NCI-H128 (cell line): ENCODE measurements around the gene WASF3.

Source experiments
- DNase-seq: peaks from one replicate; lab custom pipeline; 2025; ENCODE audit not compliant: unreplicated experiment; lab: John Stamatoyannopoulos, UW

The WASF3 gene

GRCh38 chr13:26589226-26589625 lies 31.7 kb downstream of the WASF3 start:
- no peak for DNase-seq

DNA sequence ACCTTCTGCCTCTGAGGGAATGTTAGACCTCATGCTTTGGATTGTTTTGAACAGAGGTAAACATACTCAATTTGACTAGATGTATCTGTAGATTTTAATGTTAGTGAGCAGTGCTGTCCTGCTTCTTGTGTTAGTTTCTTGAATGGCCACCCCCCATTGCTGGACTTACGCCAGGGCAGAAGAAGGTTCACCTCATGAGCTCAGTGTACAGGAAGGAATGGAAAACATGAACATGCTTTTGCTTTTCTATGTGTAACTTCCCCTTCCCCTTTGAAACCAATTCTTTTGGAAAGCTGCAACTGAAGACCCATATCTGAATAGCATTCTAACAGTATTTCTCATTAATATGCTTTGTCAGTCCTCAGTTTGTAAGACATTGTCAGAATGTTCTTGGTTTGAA lies 32.3 kb downstream of the WASF3 start:
- DNase-seq, result no peak

DNA sequence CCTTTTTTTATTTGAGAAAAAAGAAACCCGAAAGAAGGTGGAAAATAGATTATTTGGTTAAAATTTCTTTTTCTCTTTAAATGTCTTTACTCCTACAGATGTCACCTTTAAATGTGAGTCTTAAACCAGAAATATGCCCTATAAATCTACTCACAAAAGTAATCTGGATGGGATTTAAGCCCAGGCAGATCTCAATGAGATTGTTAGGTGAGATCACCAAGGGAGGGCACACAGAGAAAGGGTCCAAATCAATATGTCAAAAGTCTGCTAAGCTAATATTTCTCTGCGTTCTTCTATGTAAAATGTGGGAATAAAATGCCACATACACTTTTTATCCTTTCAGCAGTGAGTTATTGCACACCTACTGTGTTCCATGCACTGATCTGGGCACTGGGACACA lies 32.9 kb downstream of the WASF3 start:
- DNase-seq, result no peak

DNA sequence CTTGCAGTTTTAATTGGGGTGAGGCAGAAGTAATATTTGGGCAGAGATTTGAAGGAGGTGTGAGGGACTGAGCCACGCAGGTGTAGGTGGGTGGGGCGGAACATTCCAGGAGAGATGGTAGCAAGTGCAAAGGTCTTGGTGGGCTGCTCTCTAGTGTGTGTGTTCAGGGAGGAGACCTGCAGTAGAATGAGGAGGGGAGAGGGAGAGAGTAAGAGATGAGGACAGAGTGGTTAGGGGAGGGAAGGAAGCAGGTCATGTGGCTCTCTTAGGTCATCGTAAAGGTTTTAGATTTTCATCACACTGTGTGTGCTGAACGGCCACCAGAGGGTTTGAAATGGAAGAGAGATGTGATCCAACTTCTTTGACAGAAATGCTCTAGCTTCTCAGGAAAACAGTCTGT lies 33.5 kb downstream of the WASF3 start:
- DNase-seq, result no peak

DNA sequence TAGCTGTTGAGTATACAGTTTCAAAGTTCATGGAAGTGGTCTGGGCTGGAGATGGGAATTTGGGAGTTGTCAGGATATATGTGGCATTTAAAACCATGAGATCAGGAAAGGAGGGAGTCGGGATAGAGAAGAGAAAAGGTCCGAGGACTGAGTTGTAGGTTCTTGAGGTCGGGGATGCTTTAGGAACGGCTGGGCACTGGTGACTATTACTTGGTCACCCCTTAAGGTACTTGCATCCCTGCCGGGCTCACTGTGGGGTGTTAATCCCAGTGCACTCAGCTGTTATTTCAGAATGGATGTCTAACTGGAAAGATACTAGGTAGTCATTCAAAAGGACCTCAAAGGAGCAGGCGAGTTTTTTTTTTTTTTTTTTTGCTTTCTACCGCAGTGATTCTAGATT lies 34.2 kb downstream of the WASF3 start:
- DNase-seq, result no peak

- DNase-seq, result no peak
These were observed 36.2 kb downstream of the WASF3 start for GRCh38 chr13:26593661-26594060.

DNA sequence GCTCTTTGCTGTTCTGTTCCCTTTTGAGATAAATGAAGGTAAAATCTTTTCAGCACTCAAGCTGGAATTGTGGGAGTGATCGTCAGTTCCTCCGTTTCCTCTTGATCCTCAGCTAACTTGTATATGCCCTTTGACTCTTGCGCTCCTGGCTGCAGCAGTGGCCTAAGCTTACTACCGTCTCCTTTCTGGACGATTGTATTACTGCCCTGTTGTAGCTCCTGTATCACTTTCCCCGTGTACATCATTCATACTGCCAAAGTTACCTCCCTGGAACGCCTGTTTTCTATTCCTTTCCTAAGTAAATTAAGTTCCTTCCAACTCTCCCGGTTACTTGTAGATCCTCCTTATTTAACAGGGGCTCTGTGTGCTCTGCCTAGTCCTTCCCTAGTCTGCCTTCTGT lies 36.9 kb downstream of the WASF3 start:
- no peak for DNase-seq

DNA sequence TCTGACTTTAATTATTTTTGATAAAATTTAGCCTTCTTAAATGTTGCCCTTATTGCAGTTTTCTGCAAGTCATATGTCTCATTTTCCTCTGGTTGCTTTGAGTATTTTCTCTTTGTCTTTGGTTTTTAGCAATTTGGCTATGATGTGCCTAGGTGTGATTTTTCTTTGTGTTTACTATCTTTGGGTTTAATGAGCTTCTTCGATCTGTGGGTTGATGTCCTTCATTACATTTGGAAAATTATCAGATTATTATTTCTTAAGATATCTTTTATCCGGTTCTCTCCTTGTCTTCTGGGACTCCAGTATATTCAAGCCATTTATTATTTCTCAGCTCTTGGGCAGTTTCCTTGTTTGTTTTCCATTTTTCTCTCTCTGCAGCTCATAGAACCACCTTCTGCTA lies 39.0 kb downstream of the WASF3 start:
- no peak for DNase-seq

DNA sequence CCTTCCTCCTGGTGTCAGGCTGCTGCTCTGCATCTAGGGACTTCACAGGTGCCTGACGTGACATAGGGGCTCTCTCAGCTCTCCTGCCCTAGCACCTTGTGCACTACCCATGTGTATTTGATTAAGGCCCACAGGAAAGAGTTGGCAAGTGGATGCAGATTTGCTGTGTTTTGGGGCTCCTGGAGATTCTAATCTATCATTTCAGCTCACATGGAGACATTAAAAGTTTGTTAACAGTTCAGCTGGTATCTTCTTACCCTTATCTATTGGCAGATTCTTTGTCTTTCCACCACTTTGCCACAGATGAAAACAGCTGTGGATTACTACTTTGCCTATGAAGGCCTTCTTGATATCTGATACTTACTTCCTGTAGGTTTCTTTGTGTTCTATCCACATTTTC lies 41.9 kb downstream of the WASF3 start:
- no peak for DNase-seq

DNA sequence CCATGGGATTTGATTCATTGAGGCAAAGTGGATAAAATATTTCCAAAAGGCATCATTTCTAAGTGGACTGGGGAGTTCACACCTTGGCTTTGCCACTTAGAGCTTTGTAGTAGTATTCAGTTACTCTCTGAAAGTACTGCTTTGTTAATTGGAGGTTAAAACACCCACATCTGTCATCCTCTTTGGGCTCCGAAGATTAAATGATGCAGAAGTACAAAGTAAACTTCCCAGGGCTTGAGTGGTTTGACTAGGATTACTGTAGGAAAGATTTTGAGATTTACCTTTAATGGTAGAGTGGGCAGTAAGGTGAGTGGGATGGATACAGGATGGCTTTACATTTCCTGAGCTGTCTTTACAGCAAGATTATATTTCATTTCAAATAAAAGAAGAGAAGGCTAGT lies 42.4 kb downstream of the WASF3 start:
- DNase-seq, result peak; percentile 33

DNA sequence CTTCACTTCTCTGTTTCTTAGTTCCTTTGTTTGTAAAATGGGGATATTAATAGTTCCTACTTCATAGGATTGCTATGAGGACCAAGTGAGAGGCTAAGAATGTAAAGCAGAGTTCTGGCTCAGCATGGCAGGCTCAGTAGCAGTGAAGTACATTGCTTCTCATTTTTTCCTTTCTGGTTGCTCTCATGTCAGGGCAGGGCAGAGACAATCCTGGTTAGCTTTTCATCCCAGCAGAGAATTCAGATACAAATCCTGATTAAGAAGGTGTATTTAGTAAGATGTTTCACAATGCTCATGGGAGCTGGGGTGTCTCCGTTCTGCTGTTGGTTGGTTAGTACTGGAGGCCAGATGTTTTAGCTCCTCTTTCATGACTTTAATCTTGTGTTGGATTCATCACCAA lies 42.9 kb downstream of the WASF3 start:
- DNase-seq, result no peak

DNA sequence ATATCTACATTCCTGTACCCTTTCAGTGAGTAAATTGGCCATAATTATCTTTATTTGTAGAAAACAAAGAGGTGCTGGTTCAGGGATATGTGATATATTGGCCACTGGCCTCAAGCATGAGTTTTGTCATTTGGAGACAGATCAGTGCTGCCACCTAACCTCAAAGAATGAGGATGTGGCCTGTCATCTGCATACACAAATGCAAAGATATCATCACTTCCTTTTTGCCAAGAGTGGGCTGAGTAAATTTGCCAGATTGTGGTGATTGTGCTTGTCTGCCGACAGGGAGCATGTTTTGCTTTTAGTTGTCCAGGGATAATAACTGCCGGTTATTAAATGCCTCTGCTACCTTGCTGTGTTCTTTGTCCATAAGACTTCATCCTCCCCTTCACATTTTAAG lies 44.2 kb downstream of the WASF3 start:
- DNase-seq, result no peak

- no peak for DNase-seq
These were observed 45.3 kb downstream of the WASF3 start for GRCh38 chr13:26602783-26603182.

- DNase-seq, result no peak
These were observed 47.5 kb downstream of the WASF3 start for GRCh38 chr13:26604784-26605545.

GRCh38 chr13:26605845-26606244 lies 48.4 kb downstream of the WASF3 start:
- DNase-seq, result no peak

GRCh38 chr13:26606631-26607030 lies 49.1 kb downstream of the WASF3 start:
- no peak for DNase-seq

GRCh38 chr13:26614721-26615120 lies 57.2 kb downstream of the WASF3 start:
- no peak for DNase-seq

GRCh38 chr13:26616126-26616525 lies 58.6 kb downstream of the WASF3 start:
- DNase-seq, result no peak

- DNase-seq, result no peak
These were observed 61.2 kb downstream of the WASF3 start for GRCh38 chr13:26618726-26619125.

- no peak for DNase-seq
These were observed 61.9 kb downstream of the WASF3 start for GRCh38 chr13:26619358-26619757.

GRCh38 chr13:26621731-26622401 lies 64.4 kb downstream of the WASF3 start:
- DNase-seq, result no peak

DNA sequence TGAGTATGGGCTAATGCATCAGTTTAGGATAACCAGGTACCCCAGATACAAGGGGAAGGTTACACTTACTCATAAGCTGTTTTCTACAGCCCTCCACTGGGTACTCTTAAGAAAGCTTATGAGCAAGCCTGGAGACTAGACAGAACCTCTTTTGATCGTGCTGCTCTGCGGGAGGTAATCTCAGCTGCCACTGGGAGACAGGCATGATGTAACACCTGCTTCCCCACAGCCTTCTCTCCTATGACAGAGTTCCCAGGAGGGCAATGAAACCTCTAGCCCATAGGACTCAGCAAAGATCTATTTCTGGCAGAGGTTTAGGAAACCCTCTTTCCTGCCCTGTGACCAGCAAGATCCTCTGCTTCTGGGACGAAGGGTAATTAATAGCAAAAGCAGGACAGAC lies 65.6 kb downstream of the WASF3 start:
- no peak for DNase-seq

GRCh38 chr13:26624572-26624971 lies 67.1 kb downstream of the WASF3 start:
- DNase-seq, result no peak
